PC-3 (cell line): ENCODE measurements around the gene FEN1. TPM values are rescaled to one million over a fixed set of nuclear protein-coding genes. Genes with fewer than 3 reads are reported as not detected.

Source experiments
- ATAC-seq: fragments of 200-7000 bp; cut with Tn5 transposase; 2 replicates; pipeline ENCODE4 v1.9.1; 2020; ENCODE audit warnings: mild to moderate bottlenecking, moderate library complexity
- BruUV-seq: library from RNA; stranded (reverse); fragments of 400-500 nt; replicated peaks from 2 replicates; lab custom pipeline; 2021; lab: Mats Ljungman, UMichigan
- CTCF ChIA-PET: fragments of 300-600 bp; sonication (Branson Sonifier 250); formaldehyde crosslinking; loops from one replicate; lab custom pipeline; 2022; ENCODE audit warnings: antibody characterized with exemption; lab: Charles Lee
- POLR2A ChIA-PET: fragments of 300-600 bp; sonication (Branson Sonifier 250); formaldehyde crosslinking; loops from one replicate; lab custom pipeline; 2022; ENCODE audit warnings: antibody characterized with exemption; ENCODE audit not compliant: unreplicated experiment; lab: Charles Lee
- DNase-seq: peaks from one replicate; pipeline ENCODE4 v3.0.0-alpha.2; 2015
- H2AFZ ChIP-seq: fragments of 300-600 bp; sonication (generic); 2 replicates; pipeline ENCODE4 v1.6.0; 2016; ENCODE audit warnings: antibody characterized with exemption, low read length
- H3F3A ChIP-seq: fragments of 300-600 bp; sonication (generic); one replicate; pipeline ENCODE4 v1.6.0; 2017; ENCODE audit warnings: antibody characterized with exemption, low read length, control low read depth, mild to moderate bottlenecking; ENCODE audit not compliant: unreplicated experiment
- H3K27ac ChIP-seq: fragments of 300-600 bp; sonication (generic); 2 replicates; pipeline ENCODE4 v1.5.1; 2016; ENCODE audit warnings: mild to moderate bottlenecking, low read length
- H3K27me3 ChIP-seq: fragments of 300-600 bp; sonication (generic); 2 replicates; pipeline ENCODE4 v1.6.1; 2016; ENCODE audit warnings: low read length, mixed read lengths
- H3K36me3 ChIP-seq: fragments of 300-600 bp; sonication (generic); 2 replicates; pipeline ENCODE4 v1.6.1; 2016; ENCODE audit warnings: low read depth, mixed run types, low read length, mixed read lengths
- H3K4me1 ChIP-seq: fragments of 300-600 bp; sonication (generic); 2 replicates; pipeline ENCODE4 v1.5.1; 2016; ENCODE audit warnings: low read length; ENCODE audit not compliant: insufficient read depth
- H3K4me2 ChIP-seq: fragments of 300-600 bp; sonication (generic); 2 replicates; pipeline ENCODE4 v1.6.0; 2016; ENCODE audit warnings: low read length
- H3K4me3 ChIP-seq: fragments of 300-600 bp; sonication (generic); 2 replicates; pipeline ENCODE4 v1.5.1; 2016; ENCODE audit warnings: mild to moderate bottlenecking, low read length, mixed read lengths
- H3K79me2 ChIP-seq: fragments of 300-600 bp; sonication (generic); 2 replicates; pipeline ENCODE4 v1.6.1; 2017; ENCODE audit warnings: low read length, mixed read lengths
- H3K9ac ChIP-seq: fragments of 300-600 bp; sonication (generic); 2 replicates; pipeline ENCODE4 v1.6.0; 2016; ENCODE audit warnings: mild to moderate bottlenecking, low read length
- H3K9me2 ChIP-seq: fragments of 300-600 bp; sonication (generic); replicated peaks from 2 replicates; pipeline ENCODE4 v1.6.1; 2016; ENCODE audit warnings: mixed run types, low read length, mixed read lengths
- H3K9me3 ChIP-seq: fragments of 300-600 bp; sonication (generic); 2 replicates; pipeline ENCODE4 v1.6.1; 2016; ENCODE audit warnings: low read length, mixed read lengths
- H4K20me1 ChIP-seq: fragments of 300-600 bp; sonication (generic); 2 replicates; pipeline ENCODE4 v1.6.1; 2016; ENCODE audit warnings: low read length, mixed read lengths
- EZH2 ChIP-seq: fragments of 300-600 bp; sonication (generic); IDR thresholded peaks from one replicate; pipeline ENCODE4 v1.6.1; 2017; ENCODE audit warnings: antibody characterized with exemption, mild to moderate bottlenecking, low read length; ENCODE audit not compliant: unreplicated experiment
- EZH2phosphoT487 ChIP-seq: fragments of 300-600 bp; sonication (generic); IDR thresholded peaks from 2 replicates; pipeline ENCODE4 v1.6.1; 2018; ENCODE audit warnings: mild to moderate bottlenecking, antibody characterized with exemption, low read length, borderline replicate concordance
- intact Hi-C: fragments of 100-400 bp; cut with micrococcal nuclease; formaldehyde crosslinking; loops from 2 replicates; pipeline ENCODE4 v1.9.0; 2023
- total RNA-seq: library from RNA; depleted of rRNA; stranded (reverse); fragments of >200 nt; gene quantifications from 2 replicates; pipeline ENCODE4 v1.2.3, GENCODE V29; 2014
- TF ChIP-seq, protein P1 (sequence below): fragments of 300-600 bp; sonication (generic); conservative IDR thresholded peaks from 2 replicates; pipeline ENCODE4 v1.5.1; 2017; ENCODE audit warnings: antibody characterized with exemption, low read depth, mild to moderate bottlenecking, low read length

FEN1 gene
- total RNA-seq, 1 experiment from 2014 or later, result 132 TPM

- Histone ChIP-seq H3K9me3 (no peaks in the 10 kb centered on the region), H3K9me2 (no peaks in the 10 kb centered on the region), H3F3A (no peaks in the 10 kb centered on the region), H4K20me1 (no peaks in the 10 kb centered on the region), H3K27ac (peak overlapping the region; percentile 39), H3K79me2 (peaks cover 44% of the 10 kb centered on the region), H3K27me3 (no peaks in the 10 kb centered on the region), H3K36me3 (peaks cover 7% of the 10 kb centered on the region; the same call in 1 of the 2 replicates), H3K4me1 (peaks cover 47% of the 10 kb centered on the region), H3K9ac (peak overlapping the region; percentile 92), H3K4me3 (peak overlapping the region; percentile 78), H3K4me2 (peak overlapping the region; percentile 92), H2AFZ (peak overlapping the region; percentile 66)
- TSS peak; percentile 25 for BruUV-seq
- ChIA-PET POLR2A (interaction anchor here (0.5 kb wide), 2 partner anchors 116 to 149 kb away, joined by 3 read pairs; no protein-coding TSS in a partner anchor), CTCF (interaction anchor here (1.0 kb wide), 1 partner anchor 21 kb away, joined by 5 read pairs; no protein-coding TSS in a partner anchor)
- no peak for TF ChIP-seq EZH2
- no peak for TF ChIP-seq EZH2phosphoT487
- TF ChIP-seq, protein P1, sequence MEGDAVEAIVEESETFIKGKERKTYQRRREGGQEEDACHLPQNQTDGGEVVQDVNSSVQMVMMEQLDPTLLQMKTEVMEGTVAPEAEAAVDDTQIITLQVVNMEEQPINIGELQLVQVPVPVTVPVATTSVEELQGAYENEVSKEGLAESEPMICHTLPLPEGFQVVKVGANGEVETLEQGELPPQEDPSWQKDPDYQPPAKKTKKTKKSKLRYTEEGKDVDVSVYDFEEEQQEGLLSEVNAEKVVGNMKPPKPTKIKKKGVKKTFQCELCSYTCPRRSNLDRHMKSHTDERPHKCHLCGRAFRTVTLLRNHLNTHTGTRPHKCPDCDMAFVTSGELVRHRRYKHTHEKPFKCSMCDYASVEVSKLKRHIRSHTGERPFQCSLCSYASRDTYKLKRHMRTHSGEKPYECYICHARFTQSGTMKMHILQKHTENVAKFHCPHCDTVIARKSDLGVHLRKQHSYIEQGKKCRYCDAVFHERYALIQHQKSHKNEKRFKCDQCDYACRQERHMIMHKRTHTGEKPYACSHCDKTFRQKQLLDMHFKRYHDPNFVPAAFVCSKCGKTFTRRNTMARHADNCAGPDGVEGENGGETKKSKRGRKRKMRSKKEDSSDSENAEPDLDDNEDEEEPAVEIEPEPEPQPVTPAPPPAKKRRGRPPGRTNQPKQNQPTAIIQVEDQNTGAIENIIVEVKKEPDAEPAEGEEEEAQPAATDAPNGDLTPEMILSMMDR, result no peak
- DNase-seq (peak; percentile 7), ATAC-seq (no peak)
- intact Hi-C loops, result loop anchor here (1.0 to 5.0 kb wide), 2 partner anchors 25 to 75 kb away; partner anchors contain the start of genes FADS3, FEN1 and TMEM258
Measured at GRCh38 chr11:61817471-61818202, 24.9 kb downstream of the FEN1 start.

- Histone ChIP-seq H3K36me3 (no peaks in the 10 kb centered on the region), H3K4me2 (peak overlapping the region; percentile 72), H3K9ac (0 out of 2 replicates have a peak overlapping the region, but pooled peaks have one; percentile 19), H3K79me2 (peaks cover 38% of the 10 kb centered on the region), H4K20me1 (no peaks in the 10 kb centered on the region), H3K9me3 (no peaks in the 10 kb centered on the region), H3K27me3 (no peaks in the 10 kb centered on the region), H3K27ac (peak overlapping the region; percentile 81), H3K9me2 (no peaks in the 10 kb centered on the region), H3F3A (no peaks in the 10 kb centered on the region), H3K4me1 (peaks cover 42% of the 10 kb centered on the region), H2AFZ (no peak overlapping the region), H3K4me3 (peak overlapping the region; percentile 24; the same call in 1 of the 2 replicates)
- no TSS peak for BruUV-seq
- ATAC-seq (peak; percentile 5), DNase-seq (peak; percentile 81)
- TF ChIP-seq EZH2 (no peak), EZH2phosphoT487 (no peak)
- TF ChIP-seq, protein P1, result no peak
- CTCF ChIA-PET, result interaction anchor here (0.5 to 0.9 kb wide), 2 partner anchors 23 to 520 kb away, joined by 3 to 5 read pairs; no protein-coding TSS in a partner anchor
- intact Hi-C loops, result no loop called here
- POLR2A ChIA-PET, result interaction anchor here (0.6 kb wide), 1 partner anchor 175 kb away, joined by 6 read pairs; no protein-coding TSS in a partner anchor
Measured at GRCh38 chr11:61820174-61820573, 27.5 kb downstream of the FEN1 start.
